ENCODE data around the gene MYO3B. TPM values are rescaled to one million over a fixed set of nuclear protein-coding genes. Genes with fewer than 3 reads are reported as not detected.

Gene MYO3B
- total RNA-seq, 1 donor from 2014 or later = not detected

- ATAC-seq (ENCODE audit: low read depth) (no peak), DNase-seq (no peak)
- Mint-ChIP-seq H3K4me1 (peaks cover 2% of the 10 kb centered on the region), H3K36me3 (ENCODE audit: low read depth) (no peaks in the 10 kb centered on the region), H3K27ac (no peak overlapping the region), H3K4me3 (no peak overlapping the region), H3K27me3 (no peaks in the 10 kb centered on the region), H3K9me3 (no peaks in the 10 kb centered on the region)
- intact Hi-C loops (cut with micrococcal nuclease) = no loop called here
- TF ChIP-seq, protein P1, sequence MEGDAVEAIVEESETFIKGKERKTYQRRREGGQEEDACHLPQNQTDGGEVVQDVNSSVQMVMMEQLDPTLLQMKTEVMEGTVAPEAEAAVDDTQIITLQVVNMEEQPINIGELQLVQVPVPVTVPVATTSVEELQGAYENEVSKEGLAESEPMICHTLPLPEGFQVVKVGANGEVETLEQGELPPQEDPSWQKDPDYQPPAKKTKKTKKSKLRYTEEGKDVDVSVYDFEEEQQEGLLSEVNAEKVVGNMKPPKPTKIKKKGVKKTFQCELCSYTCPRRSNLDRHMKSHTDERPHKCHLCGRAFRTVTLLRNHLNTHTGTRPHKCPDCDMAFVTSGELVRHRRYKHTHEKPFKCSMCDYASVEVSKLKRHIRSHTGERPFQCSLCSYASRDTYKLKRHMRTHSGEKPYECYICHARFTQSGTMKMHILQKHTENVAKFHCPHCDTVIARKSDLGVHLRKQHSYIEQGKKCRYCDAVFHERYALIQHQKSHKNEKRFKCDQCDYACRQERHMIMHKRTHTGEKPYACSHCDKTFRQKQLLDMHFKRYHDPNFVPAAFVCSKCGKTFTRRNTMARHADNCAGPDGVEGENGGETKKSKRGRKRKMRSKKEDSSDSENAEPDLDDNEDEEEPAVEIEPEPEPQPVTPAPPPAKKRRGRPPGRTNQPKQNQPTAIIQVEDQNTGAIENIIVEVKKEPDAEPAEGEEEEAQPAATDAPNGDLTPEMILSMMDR (IDR thresholded peaks at IDR 0.05) = no peak
- POLR2A ChIA-PET = no interaction called here
- CTCF ChIA-PET = no interaction called here
Observed at GRCh38 chr2:170162271-170162632, 15.7 kb upstream of the MYO3B start.

DNA sequence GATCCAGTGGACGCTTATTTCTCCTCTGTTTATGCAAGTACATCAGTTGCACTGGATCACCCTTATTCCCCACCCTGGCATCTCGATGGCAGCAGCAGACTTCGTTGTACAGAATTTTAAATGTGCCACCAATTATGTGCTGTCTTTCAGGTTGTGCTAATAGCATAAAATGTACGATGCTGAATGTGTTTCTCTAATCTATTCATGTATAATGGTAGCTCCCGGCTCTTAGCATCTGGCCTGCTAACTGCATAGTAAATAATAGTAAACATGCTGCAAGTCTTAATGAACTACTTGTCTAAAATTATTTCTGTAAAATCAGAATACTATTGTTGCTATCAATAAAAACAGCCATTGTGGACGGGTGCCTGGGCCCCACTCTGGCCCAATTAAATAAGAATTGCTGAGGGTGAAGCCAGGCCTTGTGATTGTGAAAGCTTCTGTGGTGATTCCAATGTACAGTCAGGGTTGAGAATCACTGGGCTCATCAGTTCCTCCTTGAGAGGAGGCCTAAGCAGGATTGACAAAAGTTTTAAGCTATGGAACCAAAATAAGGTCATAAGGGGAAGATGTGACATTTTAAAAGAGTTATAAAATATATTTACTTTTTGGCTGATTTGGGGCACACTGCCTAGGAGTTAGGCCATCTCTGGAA, 14.4 kb upstream of the MYO3B start:
- intact Hi-C loops (cut with micrococcal nuclease) = no loop called here
- POLR2A ChIA-PET = no interaction called here
- CTCF ChIA-PET = no interaction called here
- peaks cover 2% of the 10 kb centered on the region for H3K4me1 Mint-ChIP-seq
- DNase-seq = no peak
- H3K9me3 Mint-ChIP-seq = no peaks in the 10 kb centered on the region
- H3K27ac Mint-ChIP-seq = no peak overlapping the region
- no peak overlapping the region for H3K4me3 Mint-ChIP-seq
- no peak for ATAC-seq (ENCODE audit: low read depth)
- TF ChIP-seq, protein P1 (IDR thresholded peaks at IDR 0.05) = no peak
- H3K36me3 Mint-ChIP-seq (ENCODE audit: low read depth) = no peaks in the 10 kb centered on the region
- H3K27me3 Mint-ChIP-seq = no peaks in the 10 kb centered on the region

GRCh38 chr2:170165129-170165528, 12.8 kb upstream of the MYO3B start:
- Mint-ChIP-seq H3K4me3 (no peak overlapping the region), H3K9me3 (no peaks in the 10 kb centered on the region), H3K27me3 (no peaks in the 10 kb centered on the region), H3K27ac (no peak overlapping the region), H3K4me1 (peaks cover 2% of the 10 kb centered on the region), H3K36me3 (ENCODE audit: low read depth) (no peaks in the 10 kb centered on the region)
- ChIA-PET POLR2A (no interaction called here), CTCF (no interaction called here)
- intact Hi-C loops (cut with micrococcal nuclease) = no loop called here
- TF ChIP-seq, protein P1 (IDR thresholded peaks at IDR 0.05) = no peak
- DNase-seq (no peak), ATAC-seq (ENCODE audit: low read depth) (no peak)

DNA sequence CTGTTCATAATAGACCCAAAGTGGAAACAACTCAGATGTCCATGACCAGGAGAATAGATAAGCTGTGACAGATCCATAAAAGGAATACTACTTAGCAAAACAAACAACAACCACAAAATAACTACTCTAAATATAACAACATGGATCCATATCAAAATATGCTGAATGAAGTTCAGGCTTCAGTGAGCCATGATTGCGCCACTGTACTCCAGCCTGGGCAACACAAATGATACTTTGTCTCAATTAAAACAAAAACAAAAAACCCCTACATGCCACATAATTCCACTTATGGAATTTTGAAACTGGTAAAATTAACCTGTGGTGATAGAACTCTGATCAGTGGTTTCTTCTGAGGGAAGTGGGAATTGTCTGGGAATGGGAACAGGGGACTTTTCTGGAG, 11.2 kb upstream of the MYO3B start:
- no peaks in the 10 kb centered on the region for H3K36me3 Mint-ChIP-seq (ENCODE audit: low read depth)
- intact Hi-C loops (cut with micrococcal nuclease) = no loop called here
- TF ChIP-seq, protein P1 (IDR thresholded peaks at IDR 0.05) = no peak
- DNase-seq = no peak
- H3K27me3 Mint-ChIP-seq = no peaks in the 10 kb centered on the region
- no peak overlapping the region for H3K4me3 Mint-ChIP-seq
- POLR2A ChIA-PET = no interaction called here
- ATAC-seq (ENCODE audit: low read depth) = no peak
- no peaks in the 10 kb centered on the region for H3K4me1 Mint-ChIP-seq
- CTCF ChIA-PET = no interaction called here
- no peaks in the 10 kb centered on the region for H3K9me3 Mint-ChIP-seq
- no peak overlapping the region for H3K27ac Mint-ChIP-seq

GRCh38 chr2:170170281-170171040, 7.5 kb upstream of the MYO3B start:
- TF ChIP-seq, protein P1 (IDR thresholded peaks at IDR 0.05) = no peak
- H3K4me1 Mint-ChIP-seq = no peaks in the 10 kb centered on the region
- H3K27me3 Mint-ChIP-seq = no peaks in the 10 kb centered on the region
- no peak overlapping the region for H3K27ac Mint-ChIP-seq
- H3K9me3 Mint-ChIP-seq = no peaks in the 10 kb centered on the region
- ChIA-PET CTCF (no interaction called here), POLR2A (no interaction called here)
- H3K36me3 Mint-ChIP-seq (ENCODE audit: low read depth) = no peaks in the 10 kb centered on the region
- H3K4me3 Mint-ChIP-seq = no peak overlapping the region
- no peak for ATAC-seq (ENCODE audit: low read depth)
- DNase-seq = no peak
- intact Hi-C loops (cut with micrococcal nuclease) = no loop called here

Measured in activated B cell treated with CpG ODN at 0.5 μM for 24 hours (primary cell).